Stimulated activated CD4-positive, alpha-beta T cell treated with anti-CD3 and anti-CD28 coated beads, TNF-alpha, amount 100 ng/mL, for 1 hour (primary cell): ENCODE measurements around the gene CMPK2.

Source experiments
- DNase-seq, 3 donors: peaks; one replicate each; pipeline ENCODE4 v3.0.0-alpha.2; 2020; ENCODE audit warnings: low read depth in 3 of 3, low spot score in 1 of 3

The CMPK2 gene

GRCh38 chr2:6813573-6813972, 52.1 kb downstream of the CMPK2 start:
- DNase-seq: no peak

DNA sequence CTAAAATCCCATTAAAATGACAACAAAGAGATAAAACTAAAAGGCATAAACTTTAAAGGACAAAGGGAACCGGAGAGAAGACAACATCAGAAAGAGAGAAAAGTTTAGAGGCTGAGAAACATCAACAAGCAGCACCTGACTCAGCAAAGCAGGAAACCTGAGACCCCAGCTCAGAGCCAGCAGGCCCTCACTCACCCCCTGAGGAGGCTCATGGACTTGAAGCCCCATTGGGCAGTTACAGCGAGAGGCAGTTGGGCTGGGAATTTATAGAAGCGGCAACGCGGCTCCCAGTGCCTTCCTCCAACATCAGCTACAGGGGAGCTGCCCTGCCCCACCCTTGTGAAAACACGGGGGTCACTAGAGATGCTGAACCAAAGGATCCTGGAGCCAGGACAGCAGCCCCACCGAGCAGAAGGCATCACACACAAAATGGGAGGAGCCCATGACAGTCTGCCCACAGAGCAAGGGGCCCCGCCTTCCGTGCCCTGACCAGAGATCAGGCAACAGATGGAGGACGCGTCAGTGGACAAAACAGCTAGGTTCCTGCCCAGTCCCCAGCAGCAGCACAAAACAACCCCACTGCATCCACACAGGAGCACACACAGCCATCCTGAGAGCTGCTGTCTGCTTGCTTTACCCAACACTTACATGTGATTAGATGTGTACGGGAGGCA, 52.7 kb downstream of the CMPK2 start:
- no peak for DNase-seq

DNA sequence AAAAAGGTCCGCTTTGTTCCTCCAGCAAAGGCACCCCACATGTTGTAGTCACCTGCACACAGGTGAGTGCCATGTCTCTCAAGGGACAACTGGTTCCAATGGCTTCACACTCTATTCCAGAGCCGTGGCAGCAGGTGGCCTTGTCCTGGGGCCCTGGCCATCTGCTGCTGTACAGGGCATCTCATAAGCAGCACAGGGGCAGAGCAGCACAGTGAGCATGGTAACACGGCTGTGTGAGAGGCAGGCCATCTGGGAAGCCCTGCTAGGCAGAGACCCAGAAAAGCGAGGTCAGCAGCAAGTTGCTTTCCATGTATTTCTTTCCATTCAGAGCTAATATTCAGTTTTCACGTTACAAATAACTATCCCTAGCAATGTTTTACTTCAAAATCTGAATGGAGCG, 54.7 kb downstream of the CMPK2 start:
- no peak for DNase-seq

DNA sequence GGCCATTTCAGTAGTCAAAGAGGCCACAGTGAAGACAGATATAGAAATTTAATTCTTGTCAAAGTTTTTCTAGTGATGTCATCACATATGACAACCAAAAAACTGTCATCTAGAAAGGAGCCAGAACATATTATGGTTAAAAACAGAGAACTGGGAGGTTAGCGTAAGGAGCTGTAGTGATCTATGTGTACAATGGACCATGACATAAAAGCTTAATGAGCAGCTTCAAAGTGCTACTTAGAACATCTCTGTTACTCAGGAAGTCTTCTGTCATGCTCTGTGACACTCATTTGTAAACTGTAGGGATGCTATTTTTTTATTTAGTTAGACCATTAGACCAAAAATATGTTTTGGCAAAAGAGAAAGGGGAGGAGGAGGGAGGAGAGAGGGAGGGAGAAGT, 57.3 kb downstream of the CMPK2 start:
- DNase-seq: no peak

DNA sequence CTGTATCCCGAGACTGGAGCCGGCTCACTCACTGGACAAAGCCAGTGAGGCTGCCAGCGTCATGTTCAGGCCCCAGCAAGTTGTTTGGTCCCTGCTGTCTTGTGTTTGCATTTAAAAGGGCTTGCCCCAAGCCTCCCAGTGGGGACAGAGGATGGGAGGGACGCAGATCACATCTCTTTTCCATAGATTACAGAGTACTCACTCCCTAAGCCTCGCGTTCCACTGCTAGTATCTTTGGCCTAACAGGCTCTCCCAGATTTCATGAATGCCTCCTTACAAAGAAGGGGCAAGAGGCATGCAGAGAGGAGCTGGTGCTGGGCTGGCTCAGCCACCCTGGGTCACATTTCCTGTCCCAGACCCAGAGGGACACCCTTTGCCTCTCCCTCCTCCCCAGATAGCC, 59.1 kb downstream of the CMPK2 start:
- DNase-seq: no peak

- DNase-seq: no peak
Measured at GRCh38 chr2:6800553-6800952, 65.2 kb downstream of the CMPK2 start.
